HG03280 (cell line): ENCODE measurements around the gene GDPGP1.
"Not testable (repeated sequence)": the region's sequence is repeated elsewhere in the genome, so short reads cannot be mapped to it uniquely, and the experiment has no call there.

ENCODE experiments used
- ATAC-seq: cut with Tn5 transposase; IDR thresholded peaks from one replicate; pipeline ENCODE4 v1.9.1; 2021; ENCODE audit warnings: mild to moderate bottlenecking, moderate library complexity; ENCODE audit not compliant: unreplicated experiment

The GDPGP1 gene

DNA sequence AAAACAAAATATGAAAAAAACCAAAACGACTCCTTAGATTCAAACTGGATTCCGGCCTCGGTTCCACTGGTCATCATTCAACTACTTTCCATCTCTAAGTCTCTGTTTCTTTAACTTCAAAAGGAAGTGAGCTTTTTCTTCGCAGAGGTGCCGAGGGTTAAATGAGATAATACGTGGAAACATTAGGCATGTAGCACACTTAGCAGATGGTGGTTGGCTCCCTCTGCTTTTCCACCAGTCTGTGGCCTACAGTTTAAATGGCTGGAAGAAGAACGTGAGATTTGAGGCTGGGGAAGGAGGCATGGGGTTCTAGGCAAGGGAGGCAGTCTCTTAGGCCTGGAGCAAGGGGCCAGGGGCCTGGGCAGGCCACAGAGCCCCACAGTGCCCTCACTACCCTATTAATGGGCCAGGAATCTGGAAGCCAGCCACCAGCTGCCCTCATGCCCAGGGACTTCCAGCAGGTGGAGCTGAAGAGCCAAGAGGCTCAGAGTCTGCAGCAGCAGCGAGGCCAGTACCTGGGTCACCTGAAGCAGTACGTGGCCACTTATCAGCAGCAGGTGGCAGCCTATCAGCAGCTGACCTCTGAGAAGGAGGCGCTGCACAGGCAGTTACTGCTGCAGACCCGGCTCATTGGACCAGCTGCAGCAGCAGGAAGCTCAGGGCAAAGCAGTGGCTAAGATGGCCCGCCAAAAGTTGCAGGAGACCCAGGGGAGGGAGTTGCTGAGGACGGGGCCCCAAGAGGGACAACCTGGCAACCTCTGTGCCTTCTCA lies 59.2 kb downstream of the GDPGP1 start:
- ATAC-seq: not testable (repeated sequence)

DNA sequence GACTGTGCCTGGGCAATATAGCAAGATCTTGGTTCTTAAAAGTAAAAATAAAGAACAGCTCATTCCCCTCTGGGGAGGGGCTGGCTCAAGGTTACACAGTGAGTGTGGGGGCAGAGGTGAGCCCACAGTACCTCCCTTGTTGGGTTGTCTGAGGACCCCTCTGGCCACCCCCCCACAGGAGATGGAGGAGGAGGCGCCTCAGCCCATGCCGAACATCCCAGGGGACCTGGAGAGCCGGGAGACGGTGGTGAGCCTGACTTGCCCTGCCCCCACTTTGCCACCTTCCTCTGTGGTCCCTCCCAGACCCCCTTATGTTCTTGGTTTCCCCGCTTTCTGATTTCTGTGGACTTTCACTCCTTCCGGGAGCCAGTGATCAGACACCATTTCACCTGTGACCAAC lies 60.1 kb downstream of the GDPGP1 start:
- no peak for ATAC-seq

- ATAC-seq: no peak
These were observed 60.7 kb downstream of the GDPGP1 start for GRCh38 chr15:90294601-90295269.

DNA sequence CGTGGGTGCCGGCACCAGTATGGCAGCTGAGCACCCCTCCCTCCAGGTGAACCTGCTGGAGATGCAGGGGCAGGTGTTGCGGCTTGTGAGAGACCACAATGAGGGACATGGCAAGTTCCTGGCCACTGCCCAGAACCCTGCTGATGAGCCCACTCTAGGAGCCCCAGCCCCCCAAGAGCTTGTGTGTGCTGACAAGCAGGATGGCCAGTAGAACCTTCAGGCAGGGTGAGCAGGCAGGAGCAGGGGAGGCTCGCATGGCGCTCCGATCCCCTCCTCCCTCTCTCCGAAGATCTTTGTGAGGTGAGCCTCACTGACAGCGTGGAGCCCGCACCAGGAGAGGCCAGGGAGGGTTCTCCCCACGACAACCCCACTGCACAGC lies 61.2 kb downstream of the GDPGP1 start:
- ATAC-seq: no peak
